Hepatocyte (in vitro differentiated cells): Measurements from ENCODE around the gene SDHA. TPM values are rescaled to one million over a fixed set of nuclear protein-coding genes. Genes with fewer than 3 reads are reported as not detected.

Source experiments
- DNase-seq: peaks from one replicate; pipeline ENCODE4 v3.0.0-alpha.2; 2016; ENCODE audit warnings: low spot score
- H2AFZ ChIP-seq: fragments of 200-600 bp; sonication (generic); 2 replicates; pipeline ENCODE4 v1.6.0; 2016; ENCODE audit warnings: antibody characterized with exemption, mild to moderate bottlenecking
- H3K27ac ChIP-seq: fragments of 200-600 bp; sonication (generic); 2 replicates; pipeline ENCODE4 v1.5.1; 2016; ENCODE audit warnings: mild to moderate bottlenecking
- H3K27me3 ChIP-seq: fragments of 200-600 bp; sonication (generic); 2 replicates; pipeline ENCODE4 v1.6.1; 2016
- H3K36me3 ChIP-seq: fragments of 200-600 bp; sonication (generic); replicated peaks from 2 replicates; pipeline ENCODE4 v1.5.1; 2016; ENCODE audit warnings: low read depth; ENCODE audit not compliant: insufficient read depth
- H3K4me1 ChIP-seq: fragments of 200-600 bp; sonication (generic); 2 replicates; pipeline ENCODE4 v1.5.1; 2016; ENCODE audit warnings: mild to moderate bottlenecking, moderate library complexity; ENCODE audit not compliant: insufficient read depth
- H3K4me2 ChIP-seq: fragments of 200-600 bp; sonication (generic); 2 replicates; pipeline ENCODE4 v1.6.0; 2016
- H3K4me3 ChIP-seq: fragments of 200-600 bp; sonication (generic); 2 replicates; pipeline ENCODE4 v1.5.1; 2016; ENCODE audit warnings: mild to moderate bottlenecking
- H3K79me2 ChIP-seq: fragments of 200-600 bp; sonication (generic); 2 replicates; pipeline ENCODE4 v1.6.0; 2017; ENCODE audit warnings: mild to moderate bottlenecking
- H3K9me2 ChIP-seq: fragments of 200-600 bp; sonication (generic); replicated peaks from 2 replicates; pipeline ENCODE4 v1.6.0; 2017; ENCODE audit warnings: mild to moderate bottlenecking; ENCODE audit not compliant: insufficient read depth
- H3K9me3 ChIP-seq: fragments of 200-600 bp; sonication (generic); 2 replicates; pipeline ENCODE4 v1.5.1; 2016; ENCODE audit warnings: low read depth, mild to moderate bottlenecking
- H4K20me1 ChIP-seq: fragments of 200-600 bp; sonication (generic); 2 replicates; pipeline ENCODE4 v1.6.0; 2016; ENCODE audit warnings: mild to moderate bottlenecking; ENCODE audit not compliant: insufficient read depth, poor library complexity, severe bottlenecking
- CTCF ChIP-seq: fragments of 200-600 bp; sonication (generic); IDR thresholded peaks from 2 replicates; pipeline ENCODE4 v1.5.1; 2016; ENCODE audit warnings: antibody characterized with exemption, mild to moderate bottlenecking; ENCODE audit not compliant: poor library complexity
- EZH2 ChIP-seq: fragments of 200-600 bp; sonication (generic); IDR thresholded peaks from 2 replicates; pipeline ENCODE4 v1.6.1; 2016; ENCODE audit warnings: antibody characterized with exemption, mild to moderate bottlenecking, borderline replicate concordance
- EZH2phosphoT487 ChIP-seq: fragments of 200-600 bp; sonication (generic); IDR thresholded peaks from one replicate; pipeline ENCODE4 v1.6.1; 2018; ENCODE audit warnings: antibody characterized with exemption, mild to moderate bottlenecking, low read depth, moderate library complexity; ENCODE audit not compliant: unreplicated experiment, severe bottlenecking
- WGBS: methylation state at CpG from one replicate; pipeline ENCODE4 v1.1.6; 2016; ENCODE audit warnings: low lambda C conversion rate; ENCODE audit errors: missing lambda C conversion rate; 5-methylcytosine and 5-hydroxymethylcytosine counted together
- polyA plus RNA-seq: library from polyadenylated mRNA; unstranded; fragments of >200 nt; fragmentation: Nextera tagmentation; extraction: Ambion mirVana; gene quantifications from 2 replicates; pipeline ENCODE4 v1.2.1, GENCODE V29; 2016
- total RNA-seq: library from RNA; depleted of rRNA; stranded (reverse); fragments of >200 nt; gene quantifications from 2 replicates; pipeline ENCODE4 v1.2.3, GENCODE V29; 2014

Gene SDHA
- total and polyA plus RNA-seq, 2 experiments from 2014 or later, result 102 to 159 TPM

GRCh38 chr5:170971-171800, 46.9 kb upstream of the SDHA start:
- Histone ChIP-seq H3K4me3 (no peak overlapping the region), H3K36me3 (no peaks in the 10 kb centered on the region), H3K4me2 (no peak overlapping the region), H3K27ac (no peak overlapping the region), H3K4me1 (no peaks in the 10 kb centered on the region), H2AFZ (no peak overlapping the region), H3K79me2 (no peaks in the 10 kb centered on the region), H3K9me2 (no peaks in the 10 kb centered on the region), H3K9me3 (no peaks in the 10 kb centered on the region), H4K20me1 (no peaks in the 10 kb centered on the region), H3K27me3 (no peaks in the 10 kb centered on the region)
- TF ChIP-seq EZH2phosphoT487 (no peak), EZH2 (no peak), CTCF (no peak)
- DNase-seq, result no peak
- WGBS, result 94% methylated on average over 36 of the region's 37 CpGs

GRCh38 chr5:171801-172331, 46.3 kb upstream of the SDHA start:
- H3K36me3 ChIP-seq, result no peaks in the 10 kb centered on the region
- DNase-seq, result no peak
- H3K4me1 ChIP-seq, result no peaks in the 10 kb centered on the region
- H3K9me2 ChIP-seq, result no peaks in the 10 kb centered on the region
- TF ChIP-seq EZH2phosphoT487, result no peak
- TF ChIP-seq CTCF, result no peak
- TF ChIP-seq EZH2, result no peak
- no peaks in the 10 kb centered on the region for H3K27me3 ChIP-seq
- no peak overlapping the region for H3K4me2 ChIP-seq
- H3K27ac ChIP-seq, result no peak overlapping the region
- no peaks in the 10 kb centered on the region for H4K20me1 ChIP-seq
- H3K79me2 ChIP-seq, result no peaks in the 10 kb centered on the region
- no peak overlapping the region for H3K4me3 ChIP-seq
- 96% methylated on average over 17 of the region's 23 CpGs for WGBS
- no peak overlapping the region for H2AFZ ChIP-seq
- H3K9me3 ChIP-seq, result no peaks in the 10 kb centered on the region

GRCh38 chr5:172421-172820, 45.7 kb upstream of the SDHA start:
- H3K79me2 ChIP-seq, result no peaks in the 10 kb centered on the region
- H3K9me2 ChIP-seq, result no peaks in the 10 kb centered on the region
- no peaks in the 10 kb centered on the region for H3K36me3 ChIP-seq
- no peaks in the 10 kb centered on the region for H4K20me1 ChIP-seq
- DNase-seq, result no peak
- no peak for TF ChIP-seq CTCF
- TF ChIP-seq EZH2, result no peak
- no peak for TF ChIP-seq EZH2phosphoT487
- H3K4me3 ChIP-seq, result no peak overlapping the region
- H2AFZ ChIP-seq, result no peak overlapping the region
- no peaks in the 10 kb centered on the region for H3K9me3 ChIP-seq
- H3K27me3 ChIP-seq, result no peaks in the 10 kb centered on the region
- no peak overlapping the region for H3K4me2 ChIP-seq
- no peaks in the 10 kb centered on the region for H3K4me1 ChIP-seq
- no peak overlapping the region for H3K27ac ChIP-seq
- WGBS, result 95% methylated on average over 13 of the region's 13 CpGs
